ENCODE data around the gene FLT3LG. TPM values are rescaled to one million over a fixed set of nuclear protein-coding genes. Genes with fewer than 3 reads are reported as not detected.

The FLT3LG gene
- total RNA-seq, 1 experiment from 2014 or later, result 1.5 TPM

GRCh38 chr19:49455773-49456172, 18.2 kb upstream of the FLT3LG start:
- ChIA-PET POLR2A (no interaction called here), CTCF (no interaction called here)
- H3K36me3 ChIP-seq (ENCODE audit: control insufficient read depth, insufficient read depth, low read length), result no peaks in the 10 kb centered on the region; the same call in 1 of the 2 replicates
- no peak overlapping the region for H3K4me3 ChIP-seq (ENCODE audit: low read depth in 2 of 2, low read length in 2 of 2)
- no peaks in the 10 kb centered on the region for H3K27me3 ChIP-seq (ENCODE audit: control insufficient read depth, insufficient read depth, low read length)
- ATAC-seq (no peak), DNase-seq (ENCODE audit: low read depth, low spot score) (no peak)
- no peak overlapping the region for H3K27ac ChIP-seq (ENCODE audit: low read length)
- intact Hi-C loops (cut with micrococcal nuclease; ENCODE audit: unreplicated experiment), result no loop called here
- in situ Hi-C loops (cut with HindIII; ENCODE audit: low pct_unique_long_range_greater_than_20kb, low sequenced_read_pairs), result no loop called here
- H3K9me3 ChIP-seq (ENCODE audit: control insufficient read depth, insufficient read depth, low read depth, low read length), result no peaks in the 10 kb centered on the region
- no TSS peak for BruUV-seq (replicated peaks)
- H3K4me1 ChIP-seq (ENCODE audit: control insufficient read depth, insufficient read depth, low read length), result no peaks in the 10 kb centered on the region; the same call in 1 of the 2 replicates
- TF ChIP-seq REST (IDR thresholded peaks at IDR 0.05; ENCODE audit: insufficient read depth in 1 of 2, low read depth in 2 of 2, low read length in 1 of 2), result no peak
- TF ChIP-seq, protein P1, sequence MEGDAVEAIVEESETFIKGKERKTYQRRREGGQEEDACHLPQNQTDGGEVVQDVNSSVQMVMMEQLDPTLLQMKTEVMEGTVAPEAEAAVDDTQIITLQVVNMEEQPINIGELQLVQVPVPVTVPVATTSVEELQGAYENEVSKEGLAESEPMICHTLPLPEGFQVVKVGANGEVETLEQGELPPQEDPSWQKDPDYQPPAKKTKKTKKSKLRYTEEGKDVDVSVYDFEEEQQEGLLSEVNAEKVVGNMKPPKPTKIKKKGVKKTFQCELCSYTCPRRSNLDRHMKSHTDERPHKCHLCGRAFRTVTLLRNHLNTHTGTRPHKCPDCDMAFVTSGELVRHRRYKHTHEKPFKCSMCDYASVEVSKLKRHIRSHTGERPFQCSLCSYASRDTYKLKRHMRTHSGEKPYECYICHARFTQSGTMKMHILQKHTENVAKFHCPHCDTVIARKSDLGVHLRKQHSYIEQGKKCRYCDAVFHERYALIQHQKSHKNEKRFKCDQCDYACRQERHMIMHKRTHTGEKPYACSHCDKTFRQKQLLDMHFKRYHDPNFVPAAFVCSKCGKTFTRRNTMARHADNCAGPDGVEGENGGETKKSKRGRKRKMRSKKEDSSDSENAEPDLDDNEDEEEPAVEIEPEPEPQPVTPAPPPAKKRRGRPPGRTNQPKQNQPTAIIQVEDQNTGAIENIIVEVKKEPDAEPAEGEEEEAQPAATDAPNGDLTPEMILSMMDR (IDR thresholded peaks at IDR 0.05), result no peak
- TF ChIP-seq SIN3A (IDR thresholded peaks at IDR 0.05; ENCODE audit: borderline replicate concordance, insufficient read depth, low read depth, low read length), result no peak
- TF ChIP-seq POLR2AphosphoS5 (IDR thresholded peaks at IDR 0.05; ENCODE audit: low read depth, low read length), result no peak

GRCh38 chr19:49456326-49456725, 17.7 kb upstream of the FLT3LG start:
- H3K4me1 ChIP-seq (ENCODE audit: control insufficient read depth, insufficient read depth, low read length), result no peaks in the 10 kb centered on the region; the same call in 1 of the 2 replicates
- no peaks in the 10 kb centered on the region; the same call in 1 of the 2 replicates for H3K36me3 ChIP-seq (ENCODE audit: control insufficient read depth, insufficient read depth, low read length)
- in situ Hi-C loops (cut with HindIII; ENCODE audit: low pct_unique_long_range_greater_than_20kb, low sequenced_read_pairs), result no loop called here
- POLR2A ChIA-PET, result no interaction called here
- CTCF ChIA-PET, result no interaction called here
- no peak overlapping the region for H3K27ac ChIP-seq (ENCODE audit: low read length)
- DNase-seq (ENCODE audit: low read depth, low spot score), result no peak
- no peaks in the 10 kb centered on the region for H3K27me3 ChIP-seq (ENCODE audit: control insufficient read depth, insufficient read depth, low read length)
- no peak overlapping the region for H3K4me3 ChIP-seq (ENCODE audit: low read depth in 2 of 2, low read length in 2 of 2)
- BruUV-seq (replicated peaks), result no TSS peak
- TF ChIP-seq REST (IDR thresholded peaks at IDR 0.05; ENCODE audit: insufficient read depth in 1 of 2, low read depth in 2 of 2, low read length in 1 of 2) (no peak), TCF7L2 (IDR thresholded peaks at IDR 0.05; ENCODE audit: low read depth, low read length) (no peak), SIN3A (IDR thresholded peaks at IDR 0.05; ENCODE audit: borderline replicate concordance, insufficient read depth, low read depth, low read length) (no peak), POLR2AphosphoS5 (IDR thresholded peaks at IDR 0.05; ENCODE audit: low read depth, low read length) (no peak)
- TF ChIP-seq, protein P1 (IDR thresholded peaks at IDR 0.05), result no peak
- H3K9me3 ChIP-seq (ENCODE audit: control insufficient read depth, insufficient read depth, low read depth, low read length), result no peaks in the 10 kb centered on the region
- ATAC-seq, result no peak
- intact Hi-C loops (cut with micrococcal nuclease; ENCODE audit: unreplicated experiment), result no loop called here
